ENCODE measurements around the gene SDK1.

Gene SDK1

DNA sequence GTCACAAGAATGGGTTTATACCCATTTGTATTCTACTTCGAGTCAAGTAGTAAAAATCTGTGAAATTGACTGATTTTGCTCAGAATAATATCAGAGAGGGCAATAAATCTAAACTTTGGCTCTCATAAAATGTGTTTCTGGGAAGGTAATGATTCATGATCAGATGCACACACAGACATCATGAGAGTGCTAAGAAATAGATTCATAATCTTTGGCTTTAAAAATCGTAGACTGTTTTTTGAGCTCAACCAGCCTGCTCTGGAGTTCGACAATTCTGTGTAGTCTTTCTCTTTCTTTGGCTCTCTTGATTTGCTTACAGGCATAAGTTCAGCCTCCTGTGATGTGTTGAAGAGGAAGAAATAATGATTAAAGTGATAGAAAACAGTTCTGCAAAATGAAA lies 494.7 kb downstream of the SDK1 start:
- no peak for DNase-seq (ENCODE audit: low spot score)

DNA sequence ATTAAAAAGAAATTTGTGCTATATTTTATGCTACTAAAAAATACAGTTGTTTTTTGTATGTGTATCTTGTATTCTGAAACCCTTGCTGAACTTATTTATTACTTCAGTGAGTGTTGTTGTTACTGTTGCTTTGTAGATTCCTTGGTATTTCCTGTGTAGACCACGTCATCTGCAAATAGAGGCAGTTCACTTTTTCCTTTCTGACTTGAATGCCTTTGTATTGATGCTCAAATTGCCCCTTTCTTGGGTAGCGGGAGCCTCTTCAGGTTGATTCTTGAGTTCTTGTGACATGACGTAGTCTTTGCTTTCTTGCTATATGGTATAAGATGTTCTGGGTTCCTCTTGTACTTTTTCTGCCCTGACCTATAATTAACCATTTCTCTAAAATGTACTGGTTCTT lies 504.1 kb downstream of the SDK1 start:
- DNase-seq (ENCODE audit: low spot score), result no peak

- DNase-seq (ENCODE audit: low spot score), result no peak
Measured at GRCh38 chr7:3806516-3806915, 505.5 kb downstream of the SDK1 start.

DNA sequence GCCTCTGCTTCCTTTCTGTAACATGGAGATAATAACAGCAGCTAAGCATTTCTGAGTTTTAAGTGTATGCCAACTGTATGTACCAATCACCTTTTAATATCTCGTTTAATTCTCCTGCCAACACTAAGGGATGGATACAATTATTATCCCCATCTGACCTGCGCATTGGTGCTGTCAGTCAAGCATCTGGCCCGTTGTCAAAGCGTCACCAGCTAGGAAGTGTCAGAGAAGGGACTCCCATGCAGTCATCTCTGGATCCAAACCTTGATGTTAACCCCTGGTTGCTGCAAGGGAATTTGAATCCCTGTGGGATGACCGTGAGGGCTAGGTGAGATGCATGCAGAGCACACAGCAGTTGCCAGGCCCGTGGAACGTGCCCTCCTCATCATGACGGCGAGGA lies 506.8 kb downstream of the SDK1 start:
- no peak for DNase-seq (ENCODE audit: low spot score)

DNA sequence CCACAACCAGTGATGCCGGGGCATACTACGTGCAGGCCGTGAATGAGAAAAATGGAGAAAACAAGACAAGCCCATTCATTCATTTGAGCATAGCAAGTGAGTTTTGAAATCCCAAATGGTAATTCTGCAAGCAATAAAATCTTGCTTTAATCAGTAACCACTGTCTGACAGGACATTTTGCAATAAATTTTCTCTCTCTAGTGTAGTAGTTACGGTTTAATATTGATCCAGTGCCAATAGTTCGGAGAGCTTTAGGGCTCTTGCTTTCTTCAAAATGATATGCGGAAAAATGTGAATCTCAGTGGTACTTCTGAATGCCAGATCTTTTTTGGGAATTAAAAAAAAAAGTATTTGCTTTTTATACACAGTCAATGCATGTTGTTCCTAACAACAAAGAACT lies 520.4 kb downstream of the SDK1 start:
- no peak for DNase-seq (ENCODE audit: low spot score)

DNA sequence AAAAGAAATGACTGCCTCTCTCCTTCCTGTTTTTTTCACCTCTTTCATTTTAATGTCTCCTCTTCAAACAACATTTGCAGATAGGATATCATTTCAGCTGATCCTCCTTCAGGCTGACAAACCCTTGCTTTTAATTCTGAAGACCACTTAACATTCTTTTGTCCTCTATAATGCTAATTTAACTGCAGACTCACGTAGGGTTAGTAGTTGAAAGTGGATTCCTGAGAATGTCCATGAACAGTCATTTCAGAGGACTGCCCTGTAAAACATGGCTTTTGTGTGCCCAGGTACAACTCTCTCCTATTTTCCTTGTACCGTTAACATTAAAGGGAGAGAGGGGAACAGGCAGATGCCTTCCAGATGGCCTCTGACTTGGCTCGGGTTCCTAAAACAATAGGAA lies 524.4 kb downstream of the SDK1 start:
- DNase-seq (ENCODE audit: low spot score), result no peak

DNA sequence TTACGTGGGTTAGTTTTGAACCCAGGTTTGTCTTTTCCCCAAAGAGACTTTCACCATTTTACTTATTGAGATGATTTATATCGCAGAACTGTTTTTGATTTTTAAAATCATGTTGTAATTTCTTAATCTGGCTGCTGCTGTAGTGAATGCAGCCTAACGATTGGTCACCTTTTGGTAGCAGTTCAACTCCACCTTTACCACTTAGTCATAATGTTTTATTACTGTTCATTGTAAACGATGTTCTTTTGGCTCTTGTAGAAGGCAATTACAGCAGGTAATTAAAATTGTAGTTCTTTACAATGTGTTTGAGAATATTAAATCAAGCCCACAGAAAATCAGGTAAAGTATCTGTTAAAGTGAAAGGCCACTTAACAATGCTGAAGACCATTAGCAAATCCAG lies 531.1 kb downstream of the SDK1 start:
- DNase-seq (ENCODE audit: low spot score), result no peak

- no peak for DNase-seq (ENCODE audit: low spot score)
Measured at GRCh38 chr7:3835109-3835508, 534.1 kb downstream of the SDK1 start.

DNA sequence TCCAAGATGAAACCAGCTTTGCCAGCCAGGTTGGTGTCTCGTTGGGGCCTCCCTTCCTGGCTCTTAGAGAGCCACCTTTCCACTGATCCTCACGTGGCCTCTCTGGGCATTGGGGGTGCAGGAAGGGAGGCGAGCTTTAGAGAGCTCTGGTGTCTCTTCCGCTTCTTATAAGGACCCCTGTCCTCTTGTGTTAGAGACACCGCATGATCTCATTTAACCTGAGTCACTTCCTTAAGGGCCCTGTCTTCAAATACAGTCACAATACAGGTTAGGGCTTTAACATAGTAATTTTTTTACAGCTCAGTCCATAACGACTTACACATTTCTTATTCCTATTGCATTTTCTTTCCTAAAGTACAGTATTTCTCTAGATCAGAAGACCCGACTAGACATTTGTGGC lies 535.8 kb downstream of the SDK1 start:
- no peak for DNase-seq (ENCODE audit: low spot score)

DNA sequence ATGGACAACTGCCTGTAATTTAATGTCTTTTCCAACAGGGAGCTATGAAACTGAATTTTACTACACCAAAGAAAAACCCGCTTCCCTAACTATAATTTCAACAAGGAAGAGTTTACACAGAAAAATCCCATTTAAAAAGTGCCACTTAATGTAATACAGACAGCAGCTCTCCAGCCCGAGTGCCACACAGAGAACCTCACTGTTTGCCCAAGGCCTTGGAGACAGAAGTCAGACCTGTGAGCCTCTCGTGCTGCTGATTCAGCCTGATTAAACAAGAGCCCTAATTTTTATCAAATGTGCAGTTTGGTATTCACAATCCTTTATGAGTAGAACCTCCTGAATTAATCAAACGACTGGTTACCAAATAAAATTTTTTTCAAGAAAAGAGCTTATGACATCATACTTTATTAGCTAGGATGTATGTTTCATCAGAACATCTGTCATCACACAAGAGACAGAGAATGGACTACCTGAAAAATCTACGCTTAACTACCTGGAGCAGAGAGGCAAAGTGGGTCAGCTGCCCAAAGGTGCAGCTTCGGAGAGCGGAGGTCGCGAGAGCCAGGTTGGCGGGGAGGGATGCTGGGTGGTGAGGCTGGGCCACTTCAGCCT lies 543.6 kb downstream of the SDK1 start:
- no peak for DNase-seq (ENCODE audit: low spot score)

DNA sequence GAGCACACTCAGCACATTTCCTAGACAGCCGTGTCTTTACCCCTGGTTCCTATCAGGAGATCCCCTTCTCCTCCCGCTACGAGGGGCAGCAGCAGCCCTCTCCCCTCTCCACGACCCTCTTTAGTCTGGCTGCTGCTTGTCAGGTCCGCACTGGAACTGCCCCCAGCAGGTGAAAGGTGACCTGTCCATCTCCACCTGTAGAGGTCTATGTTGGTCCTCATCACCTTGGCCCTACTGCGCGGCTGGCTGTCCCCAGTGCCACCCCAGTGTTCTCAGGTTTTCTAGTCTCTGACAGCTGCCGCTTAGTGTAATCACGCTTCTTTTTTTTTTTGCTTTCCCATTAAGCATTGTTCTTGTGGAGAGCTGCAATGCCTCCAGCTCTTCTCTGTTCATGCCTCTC lies 545.7 kb downstream of the SDK1 start:
- DNase-seq (ENCODE audit: low spot score), result no peak

DNA sequence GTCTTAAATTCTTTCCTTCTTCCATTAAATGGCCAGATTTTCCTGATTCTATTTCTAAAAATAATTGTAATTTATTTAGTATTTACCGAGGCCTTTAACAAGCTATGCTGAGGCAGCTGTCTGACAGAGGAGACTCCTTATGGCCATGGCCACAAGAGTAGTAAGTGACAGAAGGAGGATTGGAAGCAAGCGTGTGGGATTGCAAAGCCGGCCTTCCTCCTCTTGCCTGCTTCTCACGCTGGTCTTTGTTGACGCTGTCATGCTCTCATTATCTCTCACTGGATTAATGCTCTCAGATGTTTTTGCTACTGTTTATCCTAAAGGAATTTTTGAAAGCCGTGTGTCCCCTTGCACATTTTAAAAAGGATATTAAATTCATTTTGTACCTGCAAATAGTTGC lies 546.3 kb downstream of the SDK1 start:
- DNase-seq (ENCODE audit: low spot score), result no peak

- no peak for DNase-seq (ENCODE audit: low spot score)
Measured at GRCh38 chr7:3859431-3859830, 558.4 kb downstream of the SDK1 start.

- DNase-seq (ENCODE audit: low spot score), result no peak
Measured at GRCh38 chr7:3860932-3861331, 559.9 kb downstream of the SDK1 start.

DNA sequence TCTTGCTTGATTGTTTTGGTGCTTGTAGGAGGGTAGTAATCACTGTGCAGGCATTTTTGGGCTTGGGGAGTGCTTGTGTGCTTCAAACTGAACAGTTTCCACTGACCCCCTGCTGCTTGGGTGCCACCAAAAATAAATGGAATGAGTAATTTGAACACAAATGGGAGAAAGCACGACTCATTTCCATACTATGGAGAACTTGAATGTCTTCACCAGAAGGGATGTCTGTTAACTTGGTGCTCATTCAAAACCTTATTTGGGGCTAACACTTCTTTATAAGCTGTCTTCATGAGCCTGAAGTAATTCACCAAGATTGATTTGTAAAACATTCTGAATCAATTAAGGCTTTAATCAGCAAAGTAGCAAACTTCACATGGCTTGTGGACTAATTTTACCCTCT lies 560.3 kb downstream of the SDK1 start:
- DNase-seq (ENCODE audit: low spot score), result no peak

DNA sequence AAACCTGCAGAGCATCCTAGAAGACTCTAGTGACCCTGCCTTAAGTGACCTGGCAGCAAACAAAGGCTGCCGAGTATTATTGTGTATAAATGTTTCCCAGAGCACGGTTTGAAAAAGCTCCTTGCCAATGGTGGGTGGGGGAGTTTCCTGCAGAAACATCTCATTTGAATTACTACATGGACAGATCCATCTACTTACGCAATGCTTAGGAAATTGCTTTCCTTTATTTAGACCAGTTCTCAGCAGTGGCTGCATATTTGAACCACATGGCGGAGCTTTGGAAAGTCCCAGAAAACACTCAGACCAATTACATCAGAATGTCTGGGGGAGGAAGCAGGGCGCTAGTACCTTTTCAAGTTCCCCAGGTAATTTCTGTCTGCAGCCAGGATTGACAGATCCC lies 560.9 kb downstream of the SDK1 start:
- DNase-seq (ENCODE audit: low spot score), result no peak

- no peak for DNase-seq (ENCODE audit: low spot score)
Measured at GRCh38 chr7:3862774-3863173, 561.7 kb downstream of the SDK1 start.

DNA sequence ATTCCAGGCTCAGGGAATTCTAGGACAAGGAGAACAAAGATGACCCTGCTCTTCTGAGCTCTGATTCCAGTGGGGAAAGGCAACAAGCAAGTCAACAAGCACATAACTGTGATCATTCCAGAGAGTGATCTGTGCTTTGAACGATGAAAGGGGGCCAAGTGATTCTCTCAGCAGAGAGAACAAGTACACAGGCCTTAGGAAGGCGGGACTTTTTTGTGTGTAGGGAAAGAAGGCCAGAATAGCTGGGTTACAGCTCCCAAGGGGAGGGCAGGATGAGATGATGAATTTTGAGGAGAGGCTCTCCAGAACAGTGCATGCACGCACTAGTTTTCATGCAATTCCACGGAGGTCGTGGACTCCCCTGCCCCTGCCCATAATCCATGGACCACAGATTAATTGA lies 565.2 kb downstream of the SDK1 start:
- DNase-seq (ENCODE audit: low spot score), result no peak

DNA sequence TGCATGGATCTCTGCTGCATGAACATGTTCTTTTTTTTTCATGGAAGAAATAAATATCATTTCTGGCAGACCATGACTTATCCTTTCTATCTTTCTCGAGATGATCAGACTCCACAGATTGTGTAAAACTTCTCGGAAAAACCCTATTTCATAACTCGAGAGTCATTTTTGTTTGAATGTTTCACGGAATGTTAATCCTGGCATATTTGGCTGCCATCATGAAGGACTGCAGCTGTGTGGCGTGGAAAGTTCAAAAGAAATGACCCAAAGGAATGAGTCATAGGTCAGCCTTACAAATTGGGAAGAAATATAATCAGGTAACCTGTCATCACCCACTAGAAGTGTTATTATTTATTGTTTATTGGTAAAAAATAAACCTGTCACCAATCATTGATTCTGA lies 566.8 kb downstream of the SDK1 start:
- no peak for DNase-seq (ENCODE audit: low spot score)

GRCh38 chr7:3879355-3880075 lies 578.5 kb downstream of the SDK1 start:
- DNase-seq (ENCODE audit: low spot score), result no peak

GRCh38 chr7:3880228-3880987 lies 579.4 kb downstream of the SDK1 start:
- no peak for DNase-seq (ENCODE audit: low spot score)

- no peak for DNase-seq (ENCODE audit: low spot score)
Measured at GRCh38 chr7:3882782-3883181, 581.7 kb downstream of the SDK1 start.

DNA sequence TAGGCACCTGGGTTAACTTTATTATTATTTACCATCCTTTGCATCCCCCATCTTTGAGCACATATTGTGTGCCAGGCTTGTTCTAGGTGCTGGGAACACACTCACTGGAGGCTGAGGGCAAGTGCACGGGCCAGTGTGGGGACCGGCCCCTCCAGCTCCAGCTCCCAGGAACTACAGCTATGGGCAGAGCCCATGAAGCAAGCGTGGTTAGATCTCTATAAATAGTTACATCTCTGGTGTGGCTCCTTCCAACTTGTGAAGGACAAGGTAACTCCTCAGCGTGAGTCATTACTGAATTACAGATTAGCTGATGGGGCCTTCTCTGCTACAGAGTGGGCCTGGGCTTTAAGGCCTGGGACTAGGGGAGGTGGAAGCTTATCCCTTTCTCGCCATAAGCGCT lies 583.5 kb downstream of the SDK1 start:
- DNase-seq (ENCODE audit: low spot score), result no peak

Measured in germinal center (tissue), 1 donor.